Fibroblast of skin of left quadriceps (primary cell): ENCODE data around the gene CALCOCO1.
"Not testable (repeated sequence)": the region's sequence is repeated elsewhere in the genome, so short reads cannot be mapped to it uniquely, and the experiment has no call there.

Experiments
- DNase-seq, 2 experiments: peaks; one replicate each; pipeline ENCODE4 v3.0.0-alpha.2; 2013; ENCODE audit warnings: low read depth in 2 of 2

The CALCOCO1 gene

DNA sequence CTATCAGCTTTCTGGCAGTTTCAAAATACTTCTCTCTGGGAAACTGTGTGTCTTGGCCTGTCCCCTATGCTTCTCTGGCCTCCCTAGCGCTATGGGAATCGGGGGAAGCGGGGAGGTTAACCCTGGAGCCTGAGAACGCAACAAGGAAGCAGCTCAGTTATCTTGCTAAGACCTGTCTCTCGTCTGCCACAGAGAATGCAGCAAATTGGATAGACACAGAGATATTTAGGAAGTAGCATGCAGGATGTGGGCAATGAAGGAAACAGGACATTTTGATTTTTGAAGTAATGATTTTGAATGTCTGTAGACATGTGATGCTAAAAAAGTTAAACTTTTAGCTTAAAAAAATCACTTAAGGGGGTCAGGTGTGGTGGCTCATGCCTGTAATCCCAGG is 6.6 kb upstream of the CALCOCO1 start:
- no peak for DNase-seq

- no peak for DNase-seq
These were observed 6.0 kb upstream of the CALCOCO1 start for GRCh38 chr12:53733051-53733806.

DNA sequence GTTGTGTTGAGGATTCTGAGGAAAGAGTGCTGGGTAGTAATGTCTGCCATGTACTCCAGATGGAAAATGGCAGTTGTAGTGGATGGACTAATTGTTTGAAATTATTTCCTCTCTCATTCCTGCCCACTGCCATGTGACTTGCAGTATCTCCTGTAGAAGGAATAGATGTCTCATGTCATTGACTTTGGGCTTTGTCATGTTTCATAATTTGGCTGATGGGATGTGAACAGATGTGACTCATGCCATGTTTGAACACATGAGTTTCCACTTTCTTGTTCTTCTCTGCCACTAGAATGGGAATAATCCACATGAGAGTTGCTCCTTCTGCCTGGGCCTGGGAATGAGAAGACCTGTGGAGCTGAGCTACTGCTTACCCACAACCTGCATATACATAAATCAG is 2.4 kb upstream of the CALCOCO1 start:
- DNase-seq: no peak

DNA sequence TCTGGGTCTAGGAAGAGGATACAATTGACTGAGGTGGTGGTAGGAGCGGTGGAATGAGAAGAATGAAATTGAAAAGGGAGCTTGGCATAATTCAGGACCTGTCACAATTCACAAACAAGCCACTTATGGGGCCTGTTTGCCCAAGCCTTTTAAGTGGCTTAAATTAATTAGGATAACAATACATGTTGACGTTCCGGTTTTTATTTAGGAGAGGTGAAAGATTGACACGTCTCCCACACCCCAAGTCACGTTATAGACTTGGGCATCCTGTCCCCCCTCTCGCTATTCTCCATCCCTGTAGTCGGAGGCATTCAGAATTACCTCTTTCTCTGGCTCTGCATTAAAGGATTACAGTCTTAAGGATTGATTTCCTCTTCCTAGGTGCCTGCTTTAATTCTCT is 954 bp upstream of the CALCOCO1 start:
- no peak for DNase-seq

GRCh38 chr12:53726946-53727309 is 324 bp downstream of the CALCOCO1 start:
- no peak for DNase-seq

- DNase-seq: no peak
These were observed 911 bp downstream of the CALCOCO1 start for GRCh38 chr12:53726341-53726740.

GRCh38 chr12:53725824-53726223 is 1.4 kb downstream of the CALCOCO1 start:
- DNase-seq: no peak

DNA sequence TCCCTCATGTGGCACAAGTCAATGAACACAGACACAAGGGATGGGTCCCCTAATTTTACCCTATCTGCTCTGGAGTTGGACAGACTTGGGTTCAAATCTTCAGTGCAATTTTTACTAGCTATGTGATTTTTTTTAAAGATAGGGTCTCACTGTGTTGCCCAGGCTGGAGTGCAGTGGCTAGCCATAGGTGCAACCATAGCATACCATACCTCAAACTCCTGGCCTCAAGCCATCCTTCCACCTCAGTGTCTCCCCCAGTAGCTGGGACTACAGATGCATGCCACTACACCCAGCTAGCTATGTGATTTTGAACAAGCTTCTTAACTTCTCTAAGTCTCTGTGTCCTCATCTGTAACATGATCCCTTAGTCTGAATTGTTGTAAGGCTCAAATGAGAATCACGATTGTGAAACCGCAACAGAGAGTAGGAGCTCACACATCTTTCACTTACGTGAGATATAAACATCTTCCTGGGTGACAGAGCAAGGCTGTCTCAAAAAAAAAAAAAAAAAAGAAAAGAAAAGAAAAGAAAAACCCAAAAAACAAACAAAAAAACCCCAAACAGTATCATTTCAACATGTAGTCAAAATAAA is 4.7 kb downstream of the CALCOCO1 start:
- no peak for DNase-seq

GRCh38 chr12:53720946-53721345 is 6.3 kb downstream of the CALCOCO1 start:
- no peak for DNase-seq

GRCh38 chr12:53719649-53720048 is 7.6 kb downstream of the CALCOCO1 start:
- no peak for DNase-seq

DNA sequence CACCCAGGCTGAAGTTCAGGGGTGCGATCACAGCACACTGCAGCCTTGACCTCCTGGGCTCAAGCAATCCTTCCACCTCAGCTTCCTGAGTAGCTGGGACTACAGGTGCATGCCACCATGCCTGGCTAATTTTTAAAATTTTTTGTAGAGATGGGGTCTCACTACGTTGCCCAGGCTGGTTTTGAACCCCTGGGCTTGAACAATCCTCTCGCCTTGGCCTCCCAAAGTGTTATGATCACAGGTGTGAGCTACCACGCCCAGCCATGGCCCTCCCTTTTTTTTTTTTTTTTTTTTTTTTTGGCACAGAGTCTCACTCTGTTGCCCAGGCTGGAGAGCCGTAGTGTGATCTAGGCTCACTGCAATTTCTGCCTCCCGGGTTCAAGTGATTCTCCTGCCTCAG is 8.7 kb downstream of the CALCOCO1 start:
- DNase-seq: not testable (repeated sequence)

GRCh38 chr12:53717319-53717718 is 9.9 kb downstream of the CALCOCO1 start:
- no peak for DNase-seq

- no peak for DNase-seq
These were observed 13.2 kb downstream of the CALCOCO1 start for GRCh38 chr12:53714004-53714403.

GRCh38 chr12:53713516-53713915 is 13.7 kb downstream of the CALCOCO1 start:
- DNase-seq: no peak

GRCh38 chr12:53712059-53712643 is 15.1 kb downstream of the CALCOCO1 start:
- no peak for DNase-seq

DNA sequence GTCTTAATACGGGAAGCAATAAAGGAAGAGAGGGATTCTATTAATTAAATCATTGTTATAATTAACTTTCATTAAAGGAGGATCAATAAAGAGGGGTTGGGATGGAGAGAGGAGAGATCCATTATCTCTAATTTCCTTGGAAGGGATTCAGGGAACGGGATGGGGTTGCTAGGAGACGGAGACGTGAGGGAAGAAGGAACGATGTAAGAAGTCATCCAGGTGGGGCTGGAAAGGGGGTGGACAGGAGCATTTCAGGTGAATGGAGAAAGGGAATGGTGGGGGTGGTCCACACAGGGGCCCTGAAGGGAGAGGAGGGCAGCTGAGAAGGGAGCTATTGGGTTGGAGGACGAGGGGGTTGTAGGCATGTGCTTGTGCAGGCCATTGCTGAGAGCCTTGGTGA is 17.2 kb downstream of the CALCOCO1 start:
- no peak for DNase-seq

GRCh38 chr12:53709671-53710070 is 17.6 kb downstream of the CALCOCO1 start:
- DNase-seq: no peak

GRCh38 chr12:53706080-53706479 is 21.2 kb downstream of the CALCOCO1 start:
- DNase-seq: no peak

- DNase-seq: peak; percentile 45 to 46
These were observed 23.5 kb downstream of the CALCOCO1 start for GRCh38 chr12:53703756-53704155.

DNA sequence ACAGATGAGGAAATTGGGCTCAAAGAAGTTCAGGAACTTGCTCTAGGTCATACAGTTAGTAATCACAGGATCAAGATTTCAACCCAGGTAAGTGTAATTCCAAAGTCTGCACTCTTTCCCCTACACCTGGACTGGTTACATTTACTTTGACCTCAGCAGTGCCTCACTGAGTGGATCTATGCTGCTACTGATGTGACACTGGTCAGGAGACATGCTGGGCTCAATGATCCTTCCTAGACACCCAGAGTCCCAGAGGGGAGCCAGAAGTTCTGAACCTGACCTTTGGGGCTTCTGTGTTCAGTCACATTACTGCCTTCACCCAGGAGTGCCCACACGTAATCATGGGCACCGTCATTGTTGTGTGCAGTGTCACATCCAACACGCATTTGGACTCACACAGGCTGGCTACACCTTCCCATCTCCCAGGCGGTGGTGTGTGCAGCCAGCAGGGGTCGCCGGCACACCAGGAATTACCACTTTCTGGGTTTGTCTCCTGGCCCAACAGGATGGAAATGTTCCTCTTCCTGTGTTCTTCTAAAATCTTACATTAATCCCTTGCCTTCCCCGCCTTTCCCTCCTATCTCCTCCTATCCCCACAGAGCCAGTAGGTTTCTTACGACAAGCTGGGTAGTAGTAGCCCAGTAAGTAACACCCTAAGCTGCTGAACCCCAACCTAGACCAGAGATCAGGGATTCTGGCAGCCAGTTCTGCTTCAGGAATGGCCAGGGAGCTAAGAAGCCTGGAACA is 25.6 kb downstream of the CALCOCO1 start:
- DNase-seq: peak; percentile 41 to 44

- no peak for DNase-seq
These were observed 26.7 kb downstream of the CALCOCO1 start for GRCh38 chr12:53700567-53700966.

- no peak for DNase-seq
These were observed 27.6 kb downstream of the CALCOCO1 start for GRCh38 chr12:53699678-53700025.
